Stimulated activated naive B cell treated with anti-CD40 and anti-IgM and Interleukin-4, amounts not matched to agents 10 μg/mL and 1 μg/mL and 100 μg/mL, for 72 hours (primary cell): ENCODE measurements around the gene SOX4.

ENCODE experiments used
- ATAC-seq, 2 donors: fragments of 150-1000 bp; cut with Tn5 transposase; replicated peaks; 2 replicates each; pipeline ENCODE4 v1.10.0; 2021; ENCODE audit warnings: moderate library complexity in 1 of 2
- DNase-seq: peaks from one replicate; pipeline ENCODE4 v3.0.0; 2021
- H3K27ac Mint-ChIP-seq: one replicate; pipeline ENCODE4 v1.8.0; 2022; ENCODE audit warnings: mild to moderate bottlenecking, mixed read lengths
- H3K27me3 Mint-ChIP-seq, 2 donors: one replicate each; pipeline ENCODE4 v1.8.0; 2022; ENCODE audit warnings: mixed read lengths in 2 of 2
- H3K36me3 Mint-ChIP-seq, 2 donors: one replicate each; pipeline ENCODE4 v1.8.0; 2022; ENCODE audit warnings: mixed read lengths in 2 of 2, mild to moderate bottlenecking in 1 of 2
- H3K4me1 Mint-ChIP-seq, 2 donors: one replicate each; pipeline ENCODE4 v1.8.0; 2022; ENCODE audit warnings: mixed read lengths in 2 of 2, mild to moderate bottlenecking in 1 of 2
- H3K4me3 Mint-ChIP-seq, 2 donors: one replicate each; pipeline ENCODE4 v1.8.0; 2022; ENCODE audit warnings: mild to moderate bottlenecking in 2 of 2, mixed read lengths in 2 of 2, moderate library complexity in 1 of 2
- H3K9me3 Mint-ChIP-seq, 2 donors: one replicate each; pipeline ENCODE4 v1.8.0; 2022; ENCODE audit warnings: mixed read lengths in 2 of 2, mild to moderate bottlenecking in 1 of 2

The SOX4 gene

GRCh38 chr6:21597801-21598673 is 4.5 kb downstream of the SOX4 start:
- Mint-ChIP-seq H3K36me3 (peaks cover 2 to 6% of the 10 kb centered on the region in 2 donors), H3K9me3 (peaks cover 0 to 2% of the 10 kb centered on the region in 2 donors), H3K4me3 (peak overlapping the region; percentile 68 to 69), H3K27me3 (peaks cover 11 to 13% of the 10 kb centered on the region in 2 donors), H3K27ac (peak overlapping the region; percentile 47), H3K4me1 (peaks cover 11 to 34% of the 10 kb centered on the region in 2 donors)
- DNase-seq, result no peak
- no peak for ATAC-seq

- peaks cover 2 to 6% of the 10 kb centered on the region in 2 donors for H3K36me3 Mint-ChIP-seq
- no peak for DNase-seq
- H3K4me1 Mint-ChIP-seq, result peaks cover 13 to 40% of the 10 kb centered on the region in 2 donors
- no peak overlapping the region for H3K27ac Mint-ChIP-seq
- peaks cover 11 to 13% of the 10 kb centered on the region in 2 donors for H3K27me3 Mint-ChIP-seq
- peaks cover 0 to 2% of the 10 kb centered on the region in 2 donors for H3K9me3 Mint-ChIP-seq
- ATAC-seq, result no peak
- peak overlapping the region in 1 of 2 donors; percentile 4 for H3K4me3 Mint-ChIP-seq
These were observed 5.1 kb downstream of the SOX4 start for GRCh38 chr6:21598674-21599023.

GRCh38 chr6:21599051-21599696 is 5.6 kb downstream of the SOX4 start:
- Mint-ChIP-seq H3K27me3 (peaks cover 11 to 13% of the 10 kb centered on the region in 2 donors), H3K36me3 (peaks cover 2 to 6% of the 10 kb centered on the region in 2 donors), H3K9me3 (peaks cover 0 to 2% of the 10 kb centered on the region in 2 donors), H3K4me1 (peaks cover 13 to 43% of the 10 kb centered on the region in 2 donors), H3K4me3 (no peak overlapping the region), H3K27ac (no peak overlapping the region)
- no peak for ATAC-seq
- no peak for DNase-seq

GRCh38 chr6:21601339-21601923 is 7.9 kb downstream of the SOX4 start:
- Mint-ChIP-seq H3K36me3 (peaks cover 0 to 3% of the 10 kb centered on the region in 2 donors), H3K9me3 (peaks cover 0 to 2% of the 10 kb centered on the region in 2 donors), H3K27me3 (peaks cover 2 to 5% of the 10 kb centered on the region in 2 donors), H3K27ac (no peak overlapping the region), H3K4me3 (no peak overlapping the region), H3K4me1 (peaks cover 8 to 42% of the 10 kb centered on the region in 2 donors)
- ATAC-seq (no peak), DNase-seq (no peak)

- Mint-ChIP-seq H3K4me3 (no peak overlapping the region), H3K27ac (no peak overlapping the region), H3K9me3 (peaks cover 0 to 2% of the 10 kb centered on the region in 2 donors), H3K4me1 (peaks cover 8 to 37% of the 10 kb centered on the region in 2 donors), H3K36me3 (peaks cover 0 to 3% of the 10 kb centered on the region in 2 donors), H3K27me3 (peaks cover 0 to under 1% of the 10 kb centered on the region in 2 donors)
- ATAC-seq, result no peak
- no peak for DNase-seq
These were observed 8.4 kb downstream of the SOX4 start for GRCh38 chr6:21601932-21602390.

- no peak for DNase-seq
- Mint-ChIP-seq H3K9me3 (peaks cover 0 to 2% of the 10 kb centered on the region in 2 donors), H3K27me3 (no peaks in the 10 kb centered on the region), H3K27ac (no peak overlapping the region), H3K36me3 (peaks cover 0 to 3% of the 10 kb centered on the region in 2 donors), H3K4me3 (no peak overlapping the region), H3K4me1 (peaks cover 7 to 29% of the 10 kb centered on the region in 2 donors)
- peak; percentile 61 to 63 for ATAC-seq
These were observed 9.8 kb downstream of the SOX4 start for GRCh38 chr6:21603082-21603952.

GRCh38 chr6:21604081-21604480 is 10.5 kb downstream of the SOX4 start:
- H3K36me3 Mint-ChIP-seq, result peaks cover 0 to 3% of the 10 kb centered on the region in 2 donors
- ATAC-seq (no peak), DNase-seq (no peak)
- peaks cover 5 to 23% of the 10 kb centered on the region in 2 donors for H3K4me1 Mint-ChIP-seq
- no peaks in the 10 kb centered on the region for H3K27me3 Mint-ChIP-seq
- peaks cover 0 to 2% of the 10 kb centered on the region in 2 donors for H3K9me3 Mint-ChIP-seq
- no peak overlapping the region for H3K4me3 Mint-ChIP-seq
- no peak overlapping the region for H3K27ac Mint-ChIP-seq

- DNase-seq (no peak), ATAC-seq (no peak)
- Mint-ChIP-seq H3K9me3 (peaks cover 0 to 2% of the 10 kb centered on the region in 2 donors), H3K27ac (no peak overlapping the region), H3K4me1 (peaks cover 6 to 26% of the 10 kb centered on the region in 2 donors), H3K36me3 (peaks cover 0 to 3% of the 10 kb centered on the region in 2 donors), H3K4me3 (no peak overlapping the region), H3K27me3 (no peaks in the 10 kb centered on the region)
These were observed 11.6 kb downstream of the SOX4 start for GRCh38 chr6:21605166-21605565.

- Mint-ChIP-seq H3K27me3 (no peaks in the 10 kb centered on the region), H3K4me3 (no peak overlapping the region), H3K9me3 (no peaks in the 10 kb centered on the region), H3K36me3 (no peaks in the 10 kb centered on the region), H3K4me1 (peaks cover 9 to 22% of the 10 kb centered on the region in 2 donors), H3K27ac (no peak overlapping the region)
- no peak for DNase-seq
- no peak for ATAC-seq
These were observed 15.1 kb downstream of the SOX4 start for GRCh38 chr6:21608601-21609000.

- H3K4me1 Mint-ChIP-seq, result peaks cover 6 to 12% of the 10 kb centered on the region in 2 donors
- no peaks in the 10 kb centered on the region for H3K27me3 Mint-ChIP-seq
- DNase-seq, result no peak
- no peaks in the 10 kb centered on the region for H3K9me3 Mint-ChIP-seq
- no peak for ATAC-seq
- no peak overlapping the region for H3K4me3 Mint-ChIP-seq
- no peaks in the 10 kb centered on the region for H3K36me3 Mint-ChIP-seq
- no peak overlapping the region for H3K27ac Mint-ChIP-seq
These were observed 16.4 kb downstream of the SOX4 start for GRCh38 chr6:21609881-21610329.

- H3K4me1 Mint-ChIP-seq, result peaks cover 6 to 13% of the 10 kb centered on the region in 2 donors
- ATAC-seq (peak; percentile 96 to 98), DNase-seq (no peak)
- H3K9me3 Mint-ChIP-seq, result no peaks in the 10 kb centered on the region
- H3K27me3 Mint-ChIP-seq, result no peaks in the 10 kb centered on the region
- no peak overlapping the region for H3K27ac Mint-ChIP-seq
- no peak overlapping the region for H3K4me3 Mint-ChIP-seq
- no peaks in the 10 kb centered on the region for H3K36me3 Mint-ChIP-seq
These were observed 16.8 kb downstream of the SOX4 start for GRCh38 chr6:21610341-21610740.

- DNase-seq, result no peak
- Mint-ChIP-seq H3K4me1 (peaks cover 8 to 17% of the 10 kb centered on the region in 2 donors), H3K36me3 (no peaks in the 10 kb centered on the region), H3K27ac (no peak overlapping the region), H3K27me3 (no peaks in the 10 kb centered on the region), H3K9me3 (no peaks in the 10 kb centered on the region), H3K4me3 (no peak overlapping the region)
- no peak for ATAC-seq
These were observed 17.9 kb downstream of the SOX4 start for GRCh38 chr6:21611485-21611884.

- H3K36me3 Mint-ChIP-seq, result no peaks in the 10 kb centered on the region
- H3K9me3 Mint-ChIP-seq, result no peaks in the 10 kb centered on the region
- peaks cover 8 to 17% of the 10 kb centered on the region in 2 donors for H3K4me1 Mint-ChIP-seq
- peak overlapping the region in 1 of 2 donors; percentile 51 for H3K4me3 Mint-ChIP-seq
- H3K27ac Mint-ChIP-seq, result no peak overlapping the region
- H3K27me3 Mint-ChIP-seq, result no peaks in the 10 kb centered on the region
- no peak for DNase-seq
- no peak for ATAC-seq
These were observed 18.7 kb downstream of the SOX4 start for GRCh38 chr6:21612067-21612745.
